SU-DHL-6 (cell line): ENCODE measurements around the gene MAML2.

Experiments used
- H2AFZ ChIP-seq: fragments of 200-600 bp; sonication (generic); 2 replicates; pipeline ENCODE4 v1.6.1; 2014; ENCODE audit warnings: low read depth, mild to moderate bottlenecking, moderate library complexity, mixed read lengths, antibody characterized with exemption, low read length; ENCODE audit not compliant: severe bottlenecking
- H3F3A ChIP-seq: fragments of 200-600 bp; shearing (Covaris generic); 2 replicates; pipeline ENCODE4 v1.6.0; 2016; ENCODE audit warnings: antibody characterized with exemption, mild to moderate bottlenecking; ENCODE audit not compliant: insufficient read depth
- H3K27ac ChIP-seq: fragments of 200-600 bp; sonication (generic); 2 replicates; pipeline ENCODE4 v1.5.1; 2016; ENCODE audit warnings: low read depth, mild to moderate bottlenecking, low read length, moderate library complexity, mixed read lengths
- H3K27me3 ChIP-seq: fragments of 200-600 bp; sonication (generic), shearing (Covaris generic); 2 replicates; pipeline ENCODE4 v1.6.0; 2014; ENCODE audit warnings: mild to moderate bottlenecking, low read length
- H3K36me3 ChIP-seq: fragments of 200-600 bp; sonication (generic); 2 replicates; pipeline ENCODE4 v1.6.1; 2014; ENCODE audit warnings: mild to moderate bottlenecking, low read length, mixed read lengths
- H3K4me2 ChIP-seq: fragments of 300-600, 200-600 bp; shearing (Covaris generic), sonication (generic); 2 replicates; pipeline ENCODE4 v1.6.0; 2014; ENCODE audit warnings: low read length, low read depth, mild to moderate bottlenecking; ENCODE audit not compliant: poor library complexity, severe bottlenecking
- H3K4me3 ChIP-seq: fragments of 200-600 bp; sonication (generic); 2 replicates; pipeline ENCODE4 v1.5.1; 2014; ENCODE audit warnings: antibody characterized with exemption, low read length, mild to moderate bottlenecking, mixed read lengths; ENCODE audit not compliant: insufficient read depth, poor library complexity, severe bottlenecking
- H3K79me2 ChIP-seq: fragments of 200-600 bp; sonication (generic); 2 replicates; pipeline ENCODE4 v1.6.1; 2014; ENCODE audit warnings: mild to moderate bottlenecking, low read length, moderate library complexity; ENCODE audit not compliant: insufficient read depth
- H3K9ac ChIP-seq: fragments of 200-600 bp; sonication (generic); 2 replicates; pipeline ENCODE4 v1.7.0; 2014; ENCODE audit warnings: mild to moderate bottlenecking, low read length
- H3K9me2 ChIP-seq: fragments of 200-600 bp; sonication (generic); replicated peaks from 2 replicates; pipeline ENCODE4 v1.6.1; 2014; ENCODE audit warnings: low read length; ENCODE audit not compliant: insufficient read depth
- H3K9me3 ChIP-seq: fragments of 200-600 bp; sonication (generic); 2 replicates; pipeline ENCODE4 v1.6.1; 2014; ENCODE audit warnings: low read length, mixed read lengths; ENCODE audit not compliant: insufficient read depth
- H4K20me1 ChIP-seq: fragments of 200-600 bp; sonication (generic); 2 replicates; pipeline ENCODE4 v1.6.1; 2014; ENCODE audit warnings: low read depth, mild to moderate bottlenecking, antibody characterized with exemption, low read length, moderate library complexity, mixed read lengths
- CTCF ChIP-seq: fragments of 200-600 bp; sonication (generic); IDR thresholded peaks from one replicate; pipeline ENCODE4 v1.5.1; 2017; ENCODE audit warnings: antibody characterized with exemption, mild to moderate bottlenecking, low read length, moderate library complexity; ENCODE audit not compliant: insufficient read depth, poor library complexity, severe bottlenecking
- EZH2phosphoT487 ChIP-seq: fragments of 200-600 bp; sonication (generic), shearing (Covaris generic); conservative IDR thresholded peaks from 2 replicates; pipeline ENCODE4 v1.6.1; 2018; ENCODE audit warnings: mild to moderate bottlenecking, antibody characterized with exemption, low read length, moderate library complexity, mixed read lengths

The MAML2 gene

GRCh38 chr11:96103102-96103501 is 239.9 kb downstream of the MAML2 start:
- no peak overlapping the region for H3K9ac ChIP-seq
- no peaks in the 10 kb centered on the region for H3K9me3 ChIP-seq
- H3K27ac ChIP-seq = no peak overlapping the region
- no peak overlapping the region for H3K4me2 ChIP-seq
- no peaks in the 10 kb centered on the region for H4K20me1 ChIP-seq
- H3K79me2 ChIP-seq = no peaks in the 10 kb centered on the region
- H3K9me2 ChIP-seq = no peaks in the 10 kb centered on the region
- no peaks in the 10 kb centered on the region for H3F3A ChIP-seq
- no peaks in the 10 kb centered on the region for H3K36me3 ChIP-seq
- no peak overlapping the region for H2AFZ ChIP-seq
- TF ChIP-seq EZH2phosphoT487 = no peak
- no peak for TF ChIP-seq CTCF
- H3K4me3 ChIP-seq = no peak overlapping the region
- H3K27me3 ChIP-seq = no peaks in the 10 kb centered on the region

GRCh38 chr11:96102664-96103078 is 240.3 kb downstream of the MAML2 start:
- H3K9me2 ChIP-seq = no peaks in the 10 kb centered on the region
- H3K9me3 ChIP-seq = no peaks in the 10 kb centered on the region
- H3K9ac ChIP-seq = no peak overlapping the region
- H3K36me3 ChIP-seq = no peaks in the 10 kb centered on the region
- no peaks in the 10 kb centered on the region for H3K27me3 ChIP-seq
- H3F3A ChIP-seq = no peaks in the 10 kb centered on the region
- H4K20me1 ChIP-seq = no peaks in the 10 kb centered on the region
- H3K27ac ChIP-seq = no peak overlapping the region
- H3K4me2 ChIP-seq = no peak overlapping the region
- H2AFZ ChIP-seq = no peak overlapping the region
- H3K79me2 ChIP-seq = no peaks in the 10 kb centered on the region
- H3K4me3 ChIP-seq = no peak overlapping the region
- TF ChIP-seq EZH2phosphoT487 = no peak
- no peak for TF ChIP-seq CTCF

- Histone ChIP-seq H2AFZ (no peak overlapping the region), H4K20me1 (no peaks in the 10 kb centered on the region), H3K9me3 (no peaks in the 10 kb centered on the region), H3K9ac (no peak overlapping the region), H3K4me3 (no peak overlapping the region), H3K4me2 (no peak overlapping the region), H3K27ac (no peak overlapping the region), H3K27me3 (no peaks in the 10 kb centered on the region), H3K79me2 (no peaks in the 10 kb centered on the region), H3K9me2 (no peaks in the 10 kb centered on the region), H3K36me3 (no peaks in the 10 kb centered on the region), H3F3A (no peaks in the 10 kb centered on the region)
- no peak for TF ChIP-seq CTCF
- TF ChIP-seq EZH2phosphoT487 = no peak
Observed at GRCh38 chr11:96101146-96101545, 241.8 kb downstream of the MAML2 start.
